Measurements from ENCODE around the gene SPNS2.

SPNS2 gene

DNA sequence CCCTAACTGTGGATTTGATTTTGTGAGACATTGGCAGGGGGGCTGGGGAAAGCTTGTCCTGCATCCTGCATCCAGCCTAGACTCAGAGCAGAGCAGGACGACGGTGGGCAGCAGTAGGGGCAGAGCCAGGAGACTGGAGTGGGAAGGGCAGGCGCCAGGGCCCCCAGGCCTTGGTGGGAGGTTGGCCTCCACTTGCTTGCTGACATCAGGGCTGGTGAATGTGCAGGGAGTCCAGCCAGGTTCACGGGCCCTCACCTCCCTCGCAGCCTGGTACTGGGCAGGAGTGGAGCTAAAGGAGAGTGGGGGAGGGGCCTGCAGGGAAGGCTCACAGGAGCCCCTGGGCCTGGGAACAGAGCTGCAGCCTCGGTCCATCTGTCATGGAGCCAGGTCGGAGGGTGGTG lies 83.4 kb downstream of the SPNS2 start:
- no peaks in the 10 kb centered on the region for H3K36me3 Mint-ChIP-seq (ENCODE audit: low read depth)
- peaks cover 4% of the 10 kb centered on the region for H3K9me3 Mint-ChIP-seq
- no peak overlapping the region for H3K4me3 Mint-ChIP-seq
- H3K27me3 Mint-ChIP-seq (ENCODE audit: low read depth, poor library complexity): peaks cover 45% of the 10 kb centered on the region
- TF ChIP-seq CTCF (IDR thresholded peaks at IDR 0.05): no peak
- peaks cover 78% of the 10 kb centered on the region for H3K4me1 Mint-ChIP-seq
- H3K27ac Mint-ChIP-seq: no peak overlapping the region
- no peak for DNase-seq

DNA sequence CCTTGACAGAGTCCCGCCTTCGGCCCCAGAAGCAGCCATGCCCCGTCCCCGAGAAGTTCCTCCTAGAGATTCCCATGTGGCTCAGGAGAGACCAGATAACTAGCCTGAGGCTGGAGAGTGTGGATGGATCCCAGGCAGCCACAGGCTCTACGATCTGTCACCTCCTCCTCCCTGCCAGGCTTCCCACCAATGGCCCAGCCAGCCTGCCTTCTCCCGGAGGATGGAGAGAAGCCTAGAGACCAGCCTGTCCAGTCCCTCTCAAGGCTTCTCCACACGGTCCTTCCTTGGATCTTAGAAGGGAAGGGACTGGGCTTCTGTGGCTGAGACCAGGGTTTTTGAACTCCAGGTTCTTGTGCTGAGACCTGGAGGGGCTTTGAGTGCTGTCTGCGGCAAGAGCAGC lies 84.0 kb downstream of the SPNS2 start:
- H3K27me3 Mint-ChIP-seq (ENCODE audit: low read depth, poor library complexity): peaks cover 51% of the 10 kb centered on the region
- H3K4me3 Mint-ChIP-seq: peak overlapping the region; percentile 89
- H3K27ac Mint-ChIP-seq: no peak overlapping the region
- peaks cover 3% of the 10 kb centered on the region for H3K9me3 Mint-ChIP-seq
- peaks cover 74% of the 10 kb centered on the region for H3K4me1 Mint-ChIP-seq
- H3K36me3 Mint-ChIP-seq (ENCODE audit: low read depth): no peaks in the 10 kb centered on the region
- no peak for TF ChIP-seq CTCF (IDR thresholded peaks at IDR 0.05)
- no peak for DNase-seq

GRCh38 chr17:4583206-4583605 lies 84.5 kb downstream of the SPNS2 start:
- Mint-ChIP-seq H3K4me1 (peaks cover 74% of the 10 kb centered on the region), H3K4me3 (peak overlapping the region; percentile 89), H3K27me3 (ENCODE audit: low read depth, poor library complexity) (peaks cover 53% of the 10 kb centered on the region), H3K27ac (no peak overlapping the region), H3K9me3 (no peaks in the 10 kb centered on the region), H3K36me3 (ENCODE audit: low read depth) (no peaks in the 10 kb centered on the region)
- TF ChIP-seq CTCF (IDR thresholded peaks at IDR 0.05): no peak
- DNase-seq: no peak

- Mint-ChIP-seq H3K9me3 (no peaks in the 10 kb centered on the region), H3K4me1 (peaks cover 80% of the 10 kb centered on the region), H3K27ac (no peak overlapping the region), H3K4me3 (peak overlapping the region; percentile 89), H3K27me3 (ENCODE audit: low read depth, poor library complexity) (peaks cover 53% of the 10 kb centered on the region), H3K36me3 (ENCODE audit: low read depth) (no peaks in the 10 kb centered on the region)
- TF ChIP-seq CTCF (IDR thresholded peaks at IDR 0.05): peak; percentile 53
- peak; percentile 55 for DNase-seq
Observed at GRCh38 chr17:4583782-4584100, 85.1 kb downstream of the SPNS2 start.

- Mint-ChIP-seq H3K27ac (no peak within 1 kb of the TSS), H3K36me3 (ENCODE audit: low read depth) (no peaks in the 10 kb centered on the region), H3K27me3 (ENCODE audit: low read depth, poor library complexity) (peaks cover 54% of the 10 kb centered on the region), H3K4me1 (peaks cover 85% of the 10 kb centered on the region), H3K9me3 (no peaks in the 10 kb centered on the region), H3K4me3 (peak within 1 kb of the TSS; percentile 89)
- peak; percentile 84 for DNase-seq
- no peak for TF ChIP-seq CTCF (IDR thresholded peaks at IDR 0.05)
Observed at GRCh38 chr17:4584101-4584916, 85.6 kb downstream of the SPNS2 start, which contains the start of gene SMTNL2. Gene SMTNL2, plus strand, starts transcription at chr17:4584529. Its CDS starts 77 bp downstream, at chr17:4584606.
